GM12892 (cell line): ENCODE measurements around the gene TBL1X.

Experiments
- POLR2A ChIP-seq: IDR thresholded peaks from 2 replicates; pipeline ENCODE4 v1.6.1; 2011; ENCODE audit warnings: low read depth, low read length, control low read depth
- POLR2AphosphoS5 ChIP-seq: IDR thresholded peaks from 2 replicates; pipeline ENCODE4 v1.6.1; 2011; ENCODE audit warnings: low read depth, low read length, control low read depth
- TAF1 ChIP-seq: IDR thresholded peaks from 2 replicates; pipeline ENCODE4 v1.6.1; 2011; ENCODE audit warnings: low read depth, mild to moderate bottlenecking, control low read depth, low read length, borderline replicate concordance

DNA sequence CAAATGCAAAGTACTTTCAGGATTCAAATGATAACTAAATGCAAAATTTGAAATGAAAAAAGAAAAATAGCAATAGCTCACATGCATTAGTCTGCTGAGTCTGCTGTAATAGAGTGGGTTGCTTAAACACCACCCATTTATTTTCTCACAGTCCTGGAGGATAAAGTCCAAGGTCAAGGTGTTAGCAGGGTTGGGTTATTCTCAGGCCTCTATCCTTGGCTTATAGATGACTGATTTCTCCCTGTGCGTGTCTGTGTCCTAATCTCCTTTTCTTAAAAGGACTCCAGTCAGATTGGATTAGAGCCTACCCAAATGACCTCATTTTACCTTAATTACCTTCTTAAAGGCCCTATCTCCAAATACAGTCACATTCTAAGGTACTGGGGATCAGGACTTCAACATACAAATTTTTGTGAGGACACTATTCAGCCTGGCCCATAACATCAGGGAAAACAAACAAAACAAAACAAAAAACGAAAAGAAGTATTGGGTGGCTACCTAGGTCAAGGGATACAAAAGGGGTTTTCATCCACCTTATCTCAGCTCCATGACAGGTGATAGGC is 6.3 kb upstream of the TBL1X start:
- TF ChIP-seq POLR2A = no peak
- no peak for TF ChIP-seq POLR2AphosphoS5
- TF ChIP-seq TAF1 = no peak
